Esophagus squamous epithelium (tissue), 5 donors: Measurements from ENCODE around the gene TBC1D1. TPM values are rescaled to one million over a fixed set of nuclear protein-coding genes. Genes with fewer than 3 reads are reported as not detected.
A peak's percentile ranks its signal among the peaks of the same experiment; 100 is the strongest.

Experiments used
- DNase-seq: peaks from one replicate; lab custom pipeline; 2025; lab: John Stamatoyannopoulos, UW
- H3K27ac ChIP-seq, 4 donors: fragments of 200-600 bp; sonication (generic); one replicate each; pipeline ENCODE4 v1.5.1; 2016 to 2019; ENCODE audit warnings: mild to moderate bottlenecking in 1 of 4
- H3K27me3 ChIP-seq, 4 donors: fragments of 200-600 bp; sonication (generic); 1 replicate in 3 of 4; 2 replicates in 1 of 4; pipeline versions ENCODE4 v1.5.1 to v1.6.0; 2017 to 2021; ENCODE audit warnings: antibody characterized with exemption in 1 of 4
- H3K36me3 ChIP-seq, 3 donors: fragments of 200-600 bp; sonication (generic); one replicate each; pipeline ENCODE4 v1.5.1; 2016 to 2019
- H3K4me1 ChIP-seq, 3 donors: fragments of 200-600 bp; sonication (generic); one replicate each; pipeline ENCODE4 v1.5.1; 2017 to 2019
- H3K4me3 ChIP-seq, 4 donors: fragments of 200-600 bp; sonication (generic); 1 replicate in 3 of 4; 2 replicates in 1 of 4; pipeline ENCODE4 v1.5.1; 2016 to 2019; ENCODE audit warnings: mild to moderate bottlenecking in 2 of 4, moderate library complexity in 1 of 4
- H3K9me3 ChIP-seq, 3 donors: fragments of 200-600 bp; sonication (generic); one replicate each; pipeline ENCODE4 v1.5.1; 2016 to 2019
- POLR2A ChIP-seq, 4 donors: fragments of 450-650 bp; IDR thresholded peaks; one replicate each; pipeline ENCODE4 v1.6.1; 2017; ENCODE audit warnings: antibody characterized with exemption in 4 of 4, mild to moderate bottlenecking in 4 of 4, moderate library complexity in 3 of 4
- WGBS, 2 donors: methylation state at CpG; one replicate each; pipeline ENCODE4 v1.1.5; 2018; 5-methylcytosine and 5-hydroxymethylcytosine counted together
- intact Hi-C: fragments of 100-400 bp; cut with DNase I; formaldehyde crosslinking; loops from one replicate; pipeline ENCODE4 v1.15.0; 2022
- total RNA-seq, 4 donors: library from RNA; depleted of rRNA; stranded (reverse); fragments of >200 nt; gene quantifications; one replicate each; pipeline ENCODE4 v1.1.0, GENCODE V29; 2016
- TF ChIP-seq, protein P1 (sequence below), 6 experiments: fragments of 450-650 bp in 4 of 6; fragments of 200-600 bp in 2 of 6; sonication (generic) in 2 of 6; IDR thresholded peaks; one replicate each; pipeline ENCODE4 v1.5.1; 2016 to 2019; ENCODE audit warnings: antibody characterized with exemption in 6 of 6, mild to moderate bottlenecking in 4 of 6, moderate library complexity in 4 of 6
- donor health status: DM: yes; HTN: yes; CAD: no.

The TBC1D1 gene
- total RNA-seq, 4 donors from 2014 or later: 6.9 to 44.6 (median 25.6) TPM

DNA sequence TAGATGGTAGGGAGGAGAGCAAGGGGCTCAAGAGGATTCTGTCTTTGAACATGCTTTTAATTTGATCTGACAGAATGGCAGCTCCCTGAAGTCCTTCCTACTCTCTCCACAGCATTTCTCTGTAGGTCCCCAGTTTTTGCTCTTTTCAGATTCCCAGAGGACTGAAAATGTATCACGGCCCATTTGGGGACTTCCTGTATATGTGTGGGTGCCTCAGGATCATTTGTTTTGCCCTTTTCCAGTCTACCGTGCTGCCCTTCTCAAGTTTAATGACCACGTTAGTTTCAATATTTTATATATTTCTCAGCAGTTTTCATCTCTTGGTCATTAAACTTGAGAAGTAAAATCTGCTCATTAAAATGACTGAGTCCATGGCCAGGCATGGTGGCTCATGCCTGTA, 2.3 kb downstream of the TBC1D1 start:
- intact Hi-C loops: no loop called here
- no peak for TF ChIP-seq POLR2A (IDR thresholded peaks at IDR 0.05)
- TF ChIP-seq, protein P1, sequence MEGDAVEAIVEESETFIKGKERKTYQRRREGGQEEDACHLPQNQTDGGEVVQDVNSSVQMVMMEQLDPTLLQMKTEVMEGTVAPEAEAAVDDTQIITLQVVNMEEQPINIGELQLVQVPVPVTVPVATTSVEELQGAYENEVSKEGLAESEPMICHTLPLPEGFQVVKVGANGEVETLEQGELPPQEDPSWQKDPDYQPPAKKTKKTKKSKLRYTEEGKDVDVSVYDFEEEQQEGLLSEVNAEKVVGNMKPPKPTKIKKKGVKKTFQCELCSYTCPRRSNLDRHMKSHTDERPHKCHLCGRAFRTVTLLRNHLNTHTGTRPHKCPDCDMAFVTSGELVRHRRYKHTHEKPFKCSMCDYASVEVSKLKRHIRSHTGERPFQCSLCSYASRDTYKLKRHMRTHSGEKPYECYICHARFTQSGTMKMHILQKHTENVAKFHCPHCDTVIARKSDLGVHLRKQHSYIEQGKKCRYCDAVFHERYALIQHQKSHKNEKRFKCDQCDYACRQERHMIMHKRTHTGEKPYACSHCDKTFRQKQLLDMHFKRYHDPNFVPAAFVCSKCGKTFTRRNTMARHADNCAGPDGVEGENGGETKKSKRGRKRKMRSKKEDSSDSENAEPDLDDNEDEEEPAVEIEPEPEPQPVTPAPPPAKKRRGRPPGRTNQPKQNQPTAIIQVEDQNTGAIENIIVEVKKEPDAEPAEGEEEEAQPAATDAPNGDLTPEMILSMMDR (IDR thresholded peaks at IDR 0.05): no peak
- Histone ChIP-seq H3K27ac (no peak overlapping the region), H3K4me3 (peak overlapping the region in 1 of 4 donors; percentile 94), H3K36me3 (no peaks in the 10 kb centered on the region), H3K9me3 (no peaks in the 10 kb centered on the region), H3K27me3 (peaks cover 0 to 7% (median 0%) of the 10 kb centered on the region in 4 donors), H3K4me1 (peaks cover 3 to 41% (median 5%) of the 10 kb centered on the region in 3 donors)
- 71 to 89% methylated on average over 3 of the region's 3 CpGs for WGBS, 2 donors
- DNase-seq: no peak

DNA sequence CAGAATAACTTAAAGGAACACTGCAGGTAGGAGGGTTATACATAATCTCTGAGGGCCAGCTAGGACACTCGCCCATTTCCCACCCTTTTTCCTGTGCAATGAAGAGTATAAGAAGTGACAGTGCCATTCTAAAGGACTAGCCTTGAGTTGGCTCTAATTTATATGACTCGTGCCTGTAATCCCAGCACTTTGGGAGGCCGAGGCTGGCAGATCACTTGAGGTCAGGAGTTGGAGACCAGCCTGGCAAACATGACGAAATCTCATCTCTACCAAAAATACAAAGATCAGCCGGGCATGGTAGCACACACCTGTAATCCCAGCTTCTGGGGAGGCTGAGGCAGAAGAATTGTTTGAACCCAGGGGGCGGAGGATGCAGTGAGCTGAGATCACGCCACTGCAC, 4.4 kb downstream of the TBC1D1 start:
- Histone ChIP-seq H3K4me1 (peaks cover 0 to 34% (median 3%) of the 10 kb centered on the region in 3 donors), H3K27me3 (peaks cover 0 to 5% (median 0%) of the 10 kb centered on the region in 4 donors), H3K9me3 (no peaks in the 10 kb centered on the region), H3K4me3 (no peak overlapping the region), H3K36me3 (no peaks in the 10 kb centered on the region), H3K27ac (no peak overlapping the region)
- intact Hi-C loops: no loop called here
- WGBS, 2 donors: 77 to 86% methylated on average over 4 to 7 of the region's 7 CpGs
- TF ChIP-seq POLR2A (IDR thresholded peaks at IDR 0.05): no peak
- TF ChIP-seq, protein P1 (IDR thresholded peaks at IDR 0.05): no peak
- no peak for DNase-seq

DNA sequence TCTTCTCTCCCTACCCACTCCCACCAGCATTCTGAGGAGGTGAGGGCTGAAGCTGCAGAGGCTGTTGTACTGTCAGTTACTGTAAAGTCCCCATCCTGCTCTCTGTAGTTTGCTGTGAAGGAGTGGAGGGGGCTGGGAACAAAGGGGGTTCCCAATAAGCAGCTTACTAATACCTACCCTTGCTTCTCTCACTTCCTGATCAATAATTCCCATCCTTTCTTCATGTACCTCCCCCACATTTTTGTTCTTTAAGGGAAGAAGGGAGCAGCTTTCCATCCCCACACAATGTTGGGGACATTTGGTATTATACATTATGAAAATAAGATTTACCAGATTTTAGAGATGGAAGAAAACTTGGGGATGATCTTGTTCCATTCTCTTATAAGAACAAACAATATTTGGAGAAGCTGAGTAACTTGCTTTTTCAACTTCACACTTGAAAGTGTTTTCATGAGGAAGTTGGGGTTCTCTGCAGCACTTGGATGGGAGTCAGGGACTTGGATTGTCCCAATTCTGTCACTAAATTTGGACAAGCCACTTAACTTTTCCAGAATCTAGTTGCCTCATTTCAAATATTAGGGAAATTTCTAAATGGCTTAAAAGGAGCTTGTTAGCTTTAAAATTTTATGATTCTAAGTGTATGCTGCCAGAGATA, 5.4 kb downstream of the TBC1D1 start:
- Histone ChIP-seq H3K27ac (no peak overlapping the region), H3K9me3 (no peaks in the 10 kb centered on the region), H3K27me3 (no peaks in the 10 kb centered on the region), H3K36me3 (no peaks in the 10 kb centered on the region), H3K4me3 (no peak overlapping the region), H3K4me1 (peaks cover 0 to 26% (median 0%) of the 10 kb centered on the region in 3 donors)
- DNase-seq: no peak
- intact Hi-C loops: no loop called here
- no peak for TF ChIP-seq POLR2A (IDR thresholded peaks at IDR 0.05)
- TF ChIP-seq, protein P1 (IDR thresholded peaks at IDR 0.05): no peak

DNA sequence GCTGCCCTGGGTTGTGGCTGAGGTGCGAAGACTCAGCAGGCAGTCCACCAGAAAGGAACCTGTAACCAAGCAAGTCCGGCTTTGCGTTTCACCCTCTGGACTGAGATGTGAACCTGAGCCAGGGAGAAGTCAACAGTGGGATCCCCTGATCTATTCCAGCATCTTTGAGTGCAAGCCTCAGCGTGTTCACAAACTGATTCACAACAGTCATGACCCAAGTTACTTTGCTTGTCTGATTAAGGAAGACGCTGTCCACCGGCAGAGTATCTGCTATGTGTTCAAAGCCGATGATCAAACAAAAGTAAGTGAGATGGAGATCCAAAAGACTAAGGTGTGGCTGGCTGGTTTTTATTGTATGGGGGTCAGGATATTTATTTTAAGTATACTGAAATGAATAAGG, 11.3 kb downstream of the TBC1D1 start:
- Histone ChIP-seq H3K4me1 (peaks cover 0 to 7% (median 0%) of the 10 kb centered on the region in 3 donors), H3K27me3 (no peaks in the 10 kb centered on the region), H3K9me3 (no peaks in the 10 kb centered on the region), H3K27ac (no peak overlapping the region), H3K36me3 (peaks cover 0 to 3% (median 0%) of the 10 kb centered on the region in 3 donors), H3K4me3 (no peak overlapping the region)
- no peak for DNase-seq
- intact Hi-C loops: loop anchor here (10.0 kb wide), 1 partner anchor 123 kb away; no protein-coding TSS in a partner anchor
- TF ChIP-seq POLR2A (IDR thresholded peaks at IDR 0.05): no peak
- TF ChIP-seq, protein P1 (IDR thresholded peaks at IDR 0.05): no peak
- WGBS, 2 donors: 43 to 57% methylated on average over 5 of the region's 7 CpGs
